ENCODE measurements around the gene TMEM132E.

Gene TMEM132E

GRCh38 chr17:34601416-34601815 lies 22.0 kb downstream of the TMEM132E start:
- no peak overlapping the region for H3K4me3 ChIP-seq (ENCODE audit: low read depth, low read length)
- no peak for DNase-seq (ENCODE audit: low read depth)
- no peak for TF ChIP-seq CTCF (conservative IDR thresholded peaks at IDR 0.05; ENCODE audit: low read depth, low read length)

GRCh38 chr17:34603974-34604373 lies 24.6 kb downstream of the TMEM132E start:
- TF ChIP-seq CTCF (conservative IDR thresholded peaks at IDR 0.05; ENCODE audit: low read depth, low read length), result no peak
- no peak for DNase-seq (ENCODE audit: low read depth)
- no peak overlapping the region for H3K4me3 ChIP-seq (ENCODE audit: low read depth, low read length)

- H3K4me3 ChIP-seq (ENCODE audit: low read depth, low read length), result no peak overlapping the region
- DNase-seq (ENCODE audit: low read depth), result no peak
- no peak for TF ChIP-seq CTCF (conservative IDR thresholded peaks at IDR 0.05; ENCODE audit: low read depth, low read length)
These were observed 27.4 kb downstream of the TMEM132E start for GRCh38 chr17:34606763-34607162.

- no peak overlapping the region for H3K4me3 ChIP-seq (ENCODE audit: low read depth, low read length)
- no peak for TF ChIP-seq CTCF (conservative IDR thresholded peaks at IDR 0.05; ENCODE audit: low read depth, low read length)
- no peak for DNase-seq (ENCODE audit: low read depth)
These were observed 28.5 kb downstream of the TMEM132E start for GRCh38 chr17:34607917-34608316.

- no peak overlapping the region for H3K4me3 ChIP-seq (ENCODE audit: low read depth, low read length)
- DNase-seq (ENCODE audit: low read depth), result no peak
- no peak for TF ChIP-seq CTCF (conservative IDR thresholded peaks at IDR 0.05; ENCODE audit: low read depth, low read length)
These were observed 29.8 kb downstream of the TMEM132E start for GRCh38 chr17:34609210-34609609.

GRCh38 chr17:34610039-34610438 lies 30.7 kb downstream of the TMEM132E start:
- no peak for DNase-seq (ENCODE audit: low read depth)
- H3K4me3 ChIP-seq (ENCODE audit: low read depth, low read length), result no peak overlapping the region
- no peak for TF ChIP-seq CTCF (conservative IDR thresholded peaks at IDR 0.05; ENCODE audit: low read depth, low read length)

GRCh38 chr17:34610506-34610905 lies 31.1 kb downstream of the TMEM132E start:
- no peak overlapping the region for H3K4me3 ChIP-seq (ENCODE audit: low read depth, low read length)
- no peak for DNase-seq (ENCODE audit: low read depth)
- no peak for TF ChIP-seq CTCF (conservative IDR thresholded peaks at IDR 0.05; ENCODE audit: low read depth, low read length)
